ENCODE data around the gene SLC16A4. TPM values are rescaled to one million over a fixed set of nuclear protein-coding genes. Genes with fewer than 3 reads are reported as not detected.

The SLC16A4 gene
- total and polyA plus RNA-seq, 7 experiments from 2014 or later: 0.19 to 0.93 (median 0.32) TPM

GRCh38 chr1:110350360-110350759 is 40.5 kb downstream of the SLC16A4 start:
- intact Hi-C loops (cut with micrococcal nuclease): no loop called here
- Mint-ChIP-seq H3K9me3 (no peaks in the 10 kb centered on the region), H3K27me3 (no peaks in the 10 kb centered on the region), H3K4me1 (peaks cover 40 to 85% (median 77%) of the 10 kb centered on the region in 7 donors), H3K4me3 (peak overlapping the region in 6 of 10 donors; percentile 2 to 47 (median 35)), H3K36me3 (peaks cover 12 to 31% (median 17%) of the 10 kb centered on the region in 5 donors), H3K27ac (peak overlapping the region in 3 of 9 donors; percentile 9 to 19 (median 13))
- ChIA-PET POLR2A (interaction anchor here (1.0 to 1.9 kb wide), 2 partner anchors 9 to 12 kb away, joined by 3 to 10 read pairs; partner anchors contain the start of gene RBM15), CTCF (no interaction called here)
- Histone ChIP-seq H3K27ac (ENCODE audit: low read depth, low read length) (no peak overlapping the region), H3K36me3 (ENCODE audit: control insufficient read depth in 2 of 3, insufficient read depth in 3 of 3, low read length in 3 of 3) (peaks cover 0 to 15% (median 0%) of the 10 kb centered on the region in 3 experiments), H3K27me3 (ENCODE audit: control insufficient read depth in 2 of 2, insufficient read depth in 2 of 2, low read length in 2 of 2) (no peaks in the 10 kb centered on the region), H3K4me1 (ENCODE audit: control insufficient read depth in 2 of 2, insufficient read depth in 2 of 2, low read length in 2 of 2) (peaks cover 19 to 20% of the 10 kb centered on the region in 2 donors), H3K4me3 (ENCODE audit: low read length) (no peak overlapping the region), H3K9me3 (ENCODE audit: control insufficient read depth in 2 of 3, low read length in 3 of 3) (no peaks in the 10 kb centered on the region)
- DNase-seq: no peak
- no peak for ATAC-seq

- no peaks in the 10 kb centered on the region for H3K9me3 Mint-ChIP-seq
- H3K27ac Mint-ChIP-seq: peak overlapping the region in 3 of 9 donors; percentile 30 to 43 (median 36)
- peaks cover 44 to 95% (median 84%) of the 10 kb centered on the region in 7 donors for H3K4me1 Mint-ChIP-seq
- ChIA-PET POLR2A (interaction anchor here (0.6 to 2.0 kb wide), 6 partner anchors 8 to 140 kb away, joined by 3 to 11 read pairs (median 4); partner anchors contain the start of gene RBM15), CTCF (interaction anchor here (0.7 to 1.8 kb wide), 3 partner anchors 10 to 141 kb away, joined by 3 to 8 read pairs (median 3); partner anchors contain the start of gene RBM15)
- Histone ChIP-seq H3K9me3 (ENCODE audit: control insufficient read depth in 2 of 3, low read length in 3 of 3) (no peaks in the 10 kb centered on the region), H3K36me3 (ENCODE audit: control insufficient read depth in 2 of 3, insufficient read depth in 3 of 3, low read length in 3 of 3) (peaks cover 0 to 15% (median 3%) of the 10 kb centered on the region in 3 experiments), H3K4me1 (ENCODE audit: control insufficient read depth in 2 of 2, insufficient read depth in 2 of 2, low read length in 2 of 2) (peaks cover 28 to 34% of the 10 kb centered on the region in 2 donors), H3K27ac (ENCODE audit: low read depth, low read length) (no peak overlapping the region), H3K27me3 (ENCODE audit: control insufficient read depth in 2 of 2, insufficient read depth in 2 of 2, low read length in 2 of 2) (no peaks in the 10 kb centered on the region), H3K4me3 (ENCODE audit: low read length) (no peak overlapping the region)
- H3K36me3 Mint-ChIP-seq: peaks cover 14 to 40% (median 22%) of the 10 kb centered on the region in 5 donors
- H3K4me3 Mint-ChIP-seq: peak overlapping the region in 9 of 10 donors; percentile 36 to 62 (median 45)
- intact Hi-C loops (cut with micrococcal nuclease): no loop called here
- ATAC-seq: no peak
- H3K27me3 Mint-ChIP-seq: no peaks in the 10 kb centered on the region
- no peak for DNase-seq
These were observed 42.1 kb downstream of the SLC16A4 start for GRCh38 chr1:110348771-110349170.

DNA sequence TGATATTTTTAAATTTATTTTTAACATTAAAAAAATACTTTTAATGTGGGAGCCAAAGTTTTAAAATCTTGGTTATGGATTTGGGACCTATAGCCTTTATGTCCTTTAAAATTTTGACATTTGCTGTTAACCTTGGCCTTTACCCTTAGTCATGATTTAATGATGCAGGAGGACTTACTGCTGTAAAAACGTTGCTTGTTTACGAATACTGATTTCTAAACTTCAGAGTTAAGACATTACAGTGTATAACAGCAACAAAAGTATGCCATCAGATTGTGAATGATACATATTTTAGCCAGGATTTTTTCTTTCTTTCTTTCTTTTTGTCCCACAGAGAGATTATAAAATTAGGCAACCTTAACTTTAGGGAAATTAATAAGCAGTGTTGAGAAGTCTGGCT is 42.8 kb downstream of the SLC16A4 start:
- Mint-ChIP-seq H3K36me3 (peaks cover 14 to 45% (median 29%) of the 10 kb centered on the region in 5 donors), H3K4me1 (peaks cover 47 to 95% (median 84%) of the 10 kb centered on the region in 7 donors), H3K27ac (peak overlapping the region in 2 of 9 donors; percentile 30 to 59), H3K4me3 (peak overlapping the region in 8 of 10 donors; percentile 20 to 51 (median 45)), H3K27me3 (no peaks in the 10 kb centered on the region), H3K9me3 (no peaks in the 10 kb centered on the region)
- Histone ChIP-seq H3K9me3 (ENCODE audit: control insufficient read depth in 2 of 3, low read length in 3 of 3) (no peaks in the 10 kb centered on the region), H3K4me3 (ENCODE audit: low read length) (no peak overlapping the region), H3K27ac (ENCODE audit: low read depth, low read length) (no peak overlapping the region), H3K27me3 (ENCODE audit: control insufficient read depth in 2 of 2, insufficient read depth in 2 of 2, low read length in 2 of 2) (no peaks in the 10 kb centered on the region), H3K4me1 (ENCODE audit: control insufficient read depth in 2 of 2, insufficient read depth in 2 of 2, low read length in 2 of 2) (peaks cover 34 to 39% of the 10 kb centered on the region in 2 donors), H3K36me3 (ENCODE audit: control insufficient read depth in 2 of 3, insufficient read depth in 3 of 3, low read length in 3 of 3) (peaks cover 0 to 15% (median 3%) of the 10 kb centered on the region in 3 experiments)
- ATAC-seq (no peak), DNase-seq (no peak)
- POLR2A ChIA-PET: interaction anchor here (1.2 to 2.0 kb wide), 3 partner anchors 8 to 10 kb away, joined by 3 to 11 read pairs (median 3); partner anchors contain the start of gene RBM15
- CTCF ChIA-PET: interaction anchor here (0.7 to 1.8 kb wide), 2 partner anchors 9 to 39 kb away, joined by 3 to 8 read pairs; partner anchors contain the start of gene RBM15
- intact Hi-C loops (cut with micrococcal nuclease): no loop called here

GRCh38 chr1:110347182-110347893 is 43.5 kb downstream of the SLC16A4 start:
- H3K4me1 Mint-ChIP-seq: peaks cover 53 to 100% (median 91%) of the 10 kb centered on the region in 7 donors
- Histone ChIP-seq H3K4me1 (ENCODE audit: control insufficient read depth in 2 of 2, insufficient read depth in 2 of 2, low read length in 2 of 2) (peaks cover 41% of the 10 kb centered on the region in 2 donors), H3K27ac (ENCODE audit: low read depth, low read length) (no peak overlapping the region), H3K9me3 (ENCODE audit: control insufficient read depth in 2 of 3, low read length in 3 of 3) (no peaks in the 10 kb centered on the region), H3K4me3 (ENCODE audit: low read length) (no peak overlapping the region), H3K27me3 (ENCODE audit: control insufficient read depth in 2 of 2, insufficient read depth in 2 of 2, low read length in 2 of 2) (no peaks in the 10 kb centered on the region), H3K36me3 (ENCODE audit: control insufficient read depth in 2 of 3, insufficient read depth in 3 of 3, low read length in 3 of 3) (peaks cover 0 to 15% (median 3%) of the 10 kb centered on the region in 3 experiments)
- H3K36me3 Mint-ChIP-seq: peaks cover 14 to 50% (median 33%) of the 10 kb centered on the region in 5 donors
- ChIA-PET CTCF (no interaction called here), POLR2A (interaction anchor here (1.2 to 2.0 kb wide), 4 partner anchors 8 to 10 kb away, joined by 3 to 11 read pairs (median 3); partner anchors contain the start of gene RBM15)
- no peak for ATAC-seq
- no peaks in the 10 kb centered on the region for H3K27me3 Mint-ChIP-seq
- DNase-seq: no peak
- H3K27ac Mint-ChIP-seq: peak overlapping the region in 2 of 9 donors; percentile 49 to 64
- H3K4me3 Mint-ChIP-seq: peak overlapping the region; percentile 3 to 64 (median 27)
- H3K9me3 Mint-ChIP-seq: no peaks in the 10 kb centered on the region
- intact Hi-C loops (cut with micrococcal nuclease): no loop called here

DNA sequence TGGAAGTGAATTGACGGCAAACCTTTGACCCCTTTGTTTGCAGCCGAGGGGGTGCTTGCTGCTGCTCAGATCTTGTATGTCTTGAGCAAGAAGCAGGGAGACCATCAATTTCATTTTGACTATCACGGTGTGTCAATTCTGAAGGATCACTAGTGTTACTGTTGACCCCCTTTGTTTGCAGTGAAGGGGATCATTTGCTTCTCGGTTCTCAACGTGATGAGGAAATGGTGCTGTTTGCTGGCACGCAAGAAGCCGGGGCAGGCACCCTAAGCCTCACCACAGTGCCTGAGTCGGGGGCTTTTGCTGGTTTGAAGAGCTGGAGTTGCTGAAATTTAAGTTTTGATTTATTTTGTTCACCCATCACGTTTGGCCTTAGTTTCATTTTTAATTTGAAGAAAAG is 44.1 kb downstream of the SLC16A4 start:
- no peaks in the 10 kb centered on the region for H3K27me3 ChIP-seq (ENCODE audit: control insufficient read depth in 2 of 2, insufficient read depth in 2 of 2, low read length in 2 of 2)
- H3K27ac ChIP-seq (ENCODE audit: low read depth, low read length): no peak overlapping the region
- Mint-ChIP-seq H3K4me1 (peaks cover 59 to 100% (median 93%) of the 10 kb centered on the region in 7 donors), H3K27me3 (no peaks in the 10 kb centered on the region), H3K36me3 (peaks cover 14 to 56% (median 33%) of the 10 kb centered on the region in 5 donors), H3K9me3 (no peaks in the 10 kb centered on the region), H3K4me3 (peak overlapping the region in 3 of 10 donors; percentile 3 to 31 (median 6)), H3K27ac (peak overlapping the region in 2 of 9 donors; percentile 38 to 59)
- intact Hi-C loops (cut with micrococcal nuclease): no loop called here
- H3K36me3 ChIP-seq (ENCODE audit: control insufficient read depth in 2 of 3, insufficient read depth in 3 of 3, low read length in 3 of 3): peaks cover 0 to 19% (median 3%) of the 10 kb centered on the region in 3 experiments
- no peak for DNase-seq
- no peaks in the 10 kb centered on the region for H3K9me3 ChIP-seq (ENCODE audit: control insufficient read depth in 2 of 3, low read length in 3 of 3)
- ChIA-PET CTCF (no interaction called here), POLR2A (interaction anchor here (1.4 kb wide), 1 partner anchor 8 kb away, joined by 3 read pairs; no protein-coding TSS in a partner anchor)
- H3K4me1 ChIP-seq (ENCODE audit: control insufficient read depth in 2 of 2, insufficient read depth in 2 of 2, low read length in 2 of 2): peaks cover 47 to 48% of the 10 kb centered on the region in 2 donors
- H3K4me3 ChIP-seq (ENCODE audit: low read length): no peak overlapping the region
- no peak for ATAC-seq

DNA sequence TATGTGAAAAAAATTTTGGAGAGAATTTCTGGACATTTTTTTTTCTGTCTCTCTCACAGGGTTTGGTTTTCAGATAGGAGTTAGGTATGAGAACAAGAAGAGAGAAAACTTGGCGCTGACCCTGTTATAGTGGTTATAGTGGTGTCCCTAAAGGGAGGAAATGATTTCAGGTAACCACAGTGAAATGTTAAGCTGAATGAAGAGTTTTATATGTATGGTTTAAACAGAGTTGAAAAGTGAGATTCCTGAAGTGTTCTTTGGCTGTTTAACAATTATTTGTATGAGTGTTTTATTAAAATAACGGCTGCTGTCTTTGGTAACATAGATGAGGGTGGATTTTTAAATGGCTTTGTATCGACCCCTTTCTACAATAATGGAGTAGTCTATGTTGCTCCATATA is 45.3 kb downstream of the SLC16A4 start:
- Histone ChIP-seq H3K27ac (ENCODE audit: low read depth, low read length) (no peak overlapping the region), H3K4me1 (ENCODE audit: control insufficient read depth in 2 of 2, insufficient read depth in 2 of 2, low read length in 2 of 2) (peaks cover 60% of the 10 kb centered on the region in 2 donors), H3K27me3 (ENCODE audit: control insufficient read depth in 2 of 2, insufficient read depth in 2 of 2, low read length in 2 of 2) (no peaks in the 10 kb centered on the region), H3K4me3 (ENCODE audit: low read length) (no peak overlapping the region), H3K9me3 (ENCODE audit: control insufficient read depth in 2 of 3, low read length in 3 of 3) (no peaks in the 10 kb centered on the region), H3K36me3 (ENCODE audit: control insufficient read depth in 2 of 3, insufficient read depth in 3 of 3, low read length in 3 of 3) (peaks cover 0 to 30% (median 3%) of the 10 kb centered on the region in 3 experiments)
- intact Hi-C loops (cut with micrococcal nuclease): loop anchor here in 1 of 2 donors (2.0 kb wide), 1 partner anchor 13 kb away; no protein-coding TSS in a partner anchor
- H3K4me1 Mint-ChIP-seq: peaks cover 57 to 100% (median 93%) of the 10 kb centered on the region in 7 donors
- peak overlapping the region in 9 of 10 donors; percentile 9 to 62 (median 49) for H3K4me3 Mint-ChIP-seq
- POLR2A ChIA-PET: no interaction called here
- ATAC-seq (no peak), DNase-seq (no peak)
- H3K9me3 Mint-ChIP-seq: no peaks in the 10 kb centered on the region
- H3K27me3 Mint-ChIP-seq: no peaks in the 10 kb centered on the region
- CTCF ChIA-PET: no interaction called here
- H3K36me3 Mint-ChIP-seq: peaks cover 14 to 63% (median 37%) of the 10 kb centered on the region in 5 donors
- H3K27ac Mint-ChIP-seq: peak overlapping the region in 1 of 9 donors; percentile 61
